GM21390 (cell line): ENCODE measurements around the gene BLOC1S1.

ENCODE experiments used
- ATAC-seq: cut with Tn5 transposase; IDR thresholded peaks from one replicate; pipeline ENCODE4 v1.9.1; 2021; ENCODE audit not compliant: unreplicated experiment

The BLOC1S1 gene

GRCh38 chr12:55694188-55694515, 21.7 kb upstream of the BLOC1S1 start:
- no peak for ATAC-seq

DNA sequence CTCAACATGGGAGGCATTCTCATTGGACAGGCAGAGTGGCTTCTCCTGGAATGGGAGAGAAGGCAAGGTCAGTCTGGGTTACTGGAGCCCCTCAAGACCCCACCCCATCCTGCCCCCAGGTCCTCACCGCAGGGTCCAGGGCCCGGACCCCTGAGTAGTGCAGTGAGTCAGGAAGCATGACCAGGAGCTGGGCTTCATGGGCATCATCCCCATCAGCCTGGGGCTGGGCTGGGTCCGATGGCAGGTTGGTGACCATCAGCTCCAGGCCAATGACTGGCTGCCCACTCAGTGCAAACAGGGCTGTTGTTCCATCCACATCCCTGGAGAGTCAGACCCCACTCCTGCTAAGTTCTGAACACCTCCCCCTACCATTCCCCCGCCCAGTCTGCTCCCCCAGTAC, 21.2 kb upstream of the BLOC1S1 start:
- ATAC-seq, result no peak

- ATAC-seq, result no peak
Observed at GRCh38 chr12:55695349-55695748, 20.5 kb upstream of the BLOC1S1 start.

GRCh38 chr12:55696141-55696540, 19.7 kb upstream of the BLOC1S1 start:
- no peak for ATAC-seq

GRCh38 chr12:55696796-55697462, 18.9 kb upstream of the BLOC1S1 start:
- no peak for ATAC-seq

- ATAC-seq, result no peak
Observed at GRCh38 chr12:55697686-55698085, 18.2 kb upstream of the BLOC1S1 start.

DNA sequence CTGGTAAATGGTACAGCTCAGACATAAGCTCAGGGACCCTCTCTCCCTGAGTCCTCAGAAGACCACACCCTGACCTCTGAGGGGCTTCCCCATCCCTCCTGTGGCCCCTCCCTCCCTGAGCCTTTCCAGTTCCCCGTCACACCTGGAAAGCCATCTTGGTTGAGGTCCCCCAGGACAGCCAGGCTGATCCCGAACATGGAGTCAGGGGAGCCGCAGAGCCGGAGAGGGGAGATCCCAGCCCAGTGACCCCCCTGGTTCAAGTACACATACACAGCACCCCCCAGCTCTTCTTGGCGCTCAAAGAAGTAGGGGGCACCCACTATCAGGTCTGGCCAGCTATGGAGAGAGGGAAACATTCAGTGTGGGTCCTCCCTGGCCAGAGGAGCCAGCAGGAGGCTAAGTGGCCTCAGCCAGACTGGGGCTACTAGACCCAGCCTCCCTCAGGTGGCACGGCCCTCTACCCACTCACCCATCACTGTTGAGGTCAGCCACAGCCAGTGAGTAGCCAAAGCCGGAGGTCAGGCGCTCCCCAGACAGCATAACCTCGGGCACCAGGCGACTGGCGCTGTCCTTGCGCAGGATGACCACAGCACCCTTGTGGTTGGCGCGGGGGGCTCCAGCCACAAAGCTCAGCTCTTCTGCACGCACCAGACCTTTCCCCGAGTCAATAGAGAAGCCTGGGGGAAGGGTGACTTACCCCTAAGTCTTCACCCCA, 17.4 kb upstream of the BLOC1S1 start:
- no peak for ATAC-seq

- no peak for ATAC-seq
Observed at GRCh38 chr12:55698965-55699364, 16.9 kb upstream of the BLOC1S1 start.

DNA sequence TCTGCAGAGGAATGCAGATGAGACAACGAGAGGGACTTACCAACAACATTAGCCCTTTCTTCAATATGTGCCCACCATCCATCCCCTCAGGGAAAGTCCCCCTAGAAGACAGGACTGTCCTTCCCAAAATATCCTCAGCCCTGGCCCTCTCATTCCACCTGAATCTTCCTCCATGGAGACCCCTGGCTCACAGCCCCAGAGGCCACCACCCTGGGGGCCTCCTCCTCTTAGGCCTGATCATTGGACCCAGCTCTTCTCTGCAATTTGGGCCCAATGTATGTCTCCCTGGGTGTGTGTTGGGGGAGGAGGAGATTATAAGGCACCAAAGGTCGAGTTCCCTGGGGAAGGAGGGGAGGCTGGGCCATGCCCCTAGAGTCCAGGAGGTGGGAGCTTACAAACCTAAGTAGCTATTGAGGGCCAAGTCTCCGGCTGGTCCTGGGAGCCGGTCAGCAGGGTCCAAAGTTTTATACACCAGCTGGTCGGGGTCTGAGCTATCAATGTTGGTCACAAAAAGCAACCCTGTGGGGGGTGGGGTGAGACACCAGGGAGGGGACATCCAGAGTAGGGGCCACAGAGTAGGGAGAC, 16.3 kb upstream of the BLOC1S1 start:
- ATAC-seq, result no peak

DNA sequence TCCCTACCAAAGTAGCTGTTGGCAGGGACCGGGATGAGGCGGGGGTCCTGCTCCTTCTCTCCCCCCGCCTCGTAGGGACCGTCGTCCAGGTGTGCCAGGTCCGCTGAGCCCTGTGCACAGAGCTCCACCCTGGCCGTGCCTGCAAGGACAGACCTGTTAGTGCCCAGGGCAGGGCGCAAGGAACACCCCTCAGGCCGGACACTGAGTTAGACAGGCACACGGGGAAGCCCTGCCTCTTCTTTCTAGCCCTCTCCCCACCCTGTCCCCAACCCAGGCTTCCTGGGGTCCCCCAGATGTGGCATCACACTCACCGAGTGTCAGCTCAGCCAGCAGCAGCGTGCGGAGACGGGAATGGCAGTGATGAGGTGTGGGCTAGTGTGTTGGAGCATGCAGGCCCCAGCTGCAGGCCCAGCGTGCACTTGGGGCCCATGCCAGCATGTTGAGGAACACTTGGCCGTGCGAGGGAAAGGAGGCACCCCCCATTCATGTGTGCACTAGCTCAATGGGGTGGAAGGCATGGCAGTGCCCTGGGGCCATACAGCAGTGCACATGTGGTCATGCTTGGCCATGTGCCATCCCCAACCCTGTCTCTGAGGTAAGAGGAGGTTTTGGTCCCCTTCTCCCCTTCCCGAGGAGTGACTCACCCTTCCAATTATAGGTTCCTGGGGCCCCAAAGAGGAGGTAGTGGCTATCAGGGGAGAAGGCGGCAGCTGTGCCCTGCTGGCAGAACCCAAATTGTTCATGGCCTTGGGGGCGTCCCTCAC, 15.4 kb upstream of the BLOC1S1 start:
- no peak for ATAC-seq

- ATAC-seq, result no peak
Observed at GRCh38 chr12:55702861-55703260, 13.0 kb upstream of the BLOC1S1 start.

- ATAC-seq, result no peak
Observed at GRCh38 chr12:55703288-55703687, 12.6 kb upstream of the BLOC1S1 start.

DNA sequence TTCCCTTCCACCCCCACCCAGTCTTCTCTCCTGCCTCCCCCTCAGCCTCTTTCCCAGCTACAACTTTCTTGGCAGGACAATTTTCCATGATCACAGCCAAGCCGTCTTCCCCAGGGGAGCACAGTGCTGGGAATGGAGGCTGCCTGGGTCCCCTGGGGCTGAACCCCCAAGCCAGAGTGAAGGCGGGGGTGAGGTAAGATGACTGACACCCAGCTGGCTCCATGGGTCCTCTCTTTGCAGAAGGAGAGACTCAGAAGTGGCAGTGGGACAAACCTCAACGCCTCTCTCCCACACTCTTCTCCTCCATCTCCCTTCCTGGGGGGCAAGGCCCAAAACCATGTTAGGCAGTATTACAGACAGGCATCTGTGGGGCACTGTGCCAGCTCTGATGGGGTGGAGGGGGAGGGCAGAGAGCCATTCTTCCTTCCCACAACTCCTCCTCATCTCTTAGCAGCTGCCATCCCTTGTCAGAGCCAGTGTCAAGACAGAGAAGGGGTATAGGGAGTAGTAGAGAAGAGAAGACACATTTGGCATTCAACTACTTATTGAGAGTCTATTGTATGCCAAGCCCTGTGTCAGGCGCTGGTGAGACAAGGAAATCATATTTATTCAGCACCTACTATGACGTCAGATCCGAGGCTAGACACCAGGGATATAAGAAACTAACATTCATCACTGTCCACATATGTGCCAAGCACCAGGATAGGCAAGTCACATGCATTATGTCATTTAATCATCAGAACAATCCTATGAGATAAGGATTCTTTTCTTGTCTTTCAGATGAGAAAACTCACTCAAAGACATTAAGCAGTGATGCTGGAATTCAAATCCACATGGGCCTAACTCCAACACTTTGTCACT, 11.7 kb upstream of the BLOC1S1 start:
- ATAC-seq, result no peak

DNA sequence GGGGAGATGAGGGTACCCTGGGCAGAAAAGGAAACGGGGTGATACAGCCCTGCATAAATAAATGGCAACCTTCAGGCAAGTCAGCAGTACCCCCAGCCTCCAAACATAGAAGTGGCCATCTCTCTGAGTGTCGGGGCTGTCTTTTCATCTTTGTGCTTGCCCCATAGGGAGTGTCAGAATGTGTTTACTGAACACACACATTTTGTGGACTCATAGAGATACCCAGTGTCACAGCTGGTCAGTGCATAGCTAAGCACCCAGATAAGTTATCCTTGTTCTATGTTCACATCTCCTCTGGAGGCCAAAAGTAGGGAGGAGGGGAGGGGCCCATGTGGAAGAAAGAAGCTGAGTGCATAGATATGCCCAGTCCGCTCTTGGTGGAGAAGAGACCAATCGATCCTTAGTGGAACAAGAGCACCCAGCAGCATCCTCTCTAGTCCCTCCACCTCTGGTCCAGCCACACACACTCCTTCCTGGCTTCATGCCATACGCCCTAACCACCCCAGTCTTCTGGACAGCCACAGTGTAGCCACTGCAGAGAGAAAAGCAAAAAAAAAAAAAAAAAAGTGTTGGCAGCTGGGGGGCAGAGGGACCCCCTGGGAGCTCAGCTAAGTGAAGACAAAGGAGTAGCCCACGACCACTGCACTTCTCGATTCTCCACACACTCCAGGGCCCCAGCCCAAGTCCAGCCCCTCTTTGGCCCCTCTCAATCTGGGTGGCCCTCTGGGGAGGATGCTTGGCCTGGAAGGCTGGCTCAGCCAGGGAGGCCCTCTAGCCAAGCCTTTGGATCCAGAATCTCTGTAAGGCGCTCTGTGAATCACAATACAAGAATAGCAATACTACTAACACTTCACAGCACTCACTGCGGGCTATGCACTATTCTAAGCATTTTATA, 10.8 kb upstream of the BLOC1S1 start:
- ATAC-seq, result no peak

DNA sequence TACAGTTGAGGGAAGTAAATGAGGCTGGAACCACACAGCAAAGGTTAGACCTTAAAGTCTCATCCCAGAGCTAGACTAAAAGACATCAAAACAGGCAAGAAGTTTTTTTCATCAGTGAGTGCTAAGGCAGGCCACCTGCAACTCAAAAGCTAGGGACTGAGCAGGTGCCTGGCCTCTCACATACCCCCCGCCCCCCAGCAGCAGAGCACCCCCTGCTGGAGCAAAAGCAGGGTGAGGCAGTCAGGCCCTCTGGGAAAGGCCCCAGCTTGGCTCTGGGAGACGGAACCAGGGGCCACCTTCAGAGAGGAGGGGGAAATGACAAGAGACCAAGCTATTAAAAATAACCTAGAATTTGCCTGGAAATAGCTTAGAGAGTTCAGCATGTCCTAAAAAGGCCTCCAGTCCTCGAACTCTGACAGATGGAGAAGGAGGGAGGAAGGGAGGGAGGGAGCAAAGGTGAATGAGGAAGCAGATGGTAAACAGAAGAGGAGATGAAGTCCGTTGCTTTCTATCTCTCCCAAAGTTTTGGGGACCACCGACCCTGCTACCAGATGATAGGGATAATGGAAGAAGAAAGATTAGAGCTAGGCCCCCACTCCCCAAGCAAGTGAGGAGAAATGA, 10.0 kb upstream of the BLOC1S1 start:
- no peak for ATAC-seq

DNA sequence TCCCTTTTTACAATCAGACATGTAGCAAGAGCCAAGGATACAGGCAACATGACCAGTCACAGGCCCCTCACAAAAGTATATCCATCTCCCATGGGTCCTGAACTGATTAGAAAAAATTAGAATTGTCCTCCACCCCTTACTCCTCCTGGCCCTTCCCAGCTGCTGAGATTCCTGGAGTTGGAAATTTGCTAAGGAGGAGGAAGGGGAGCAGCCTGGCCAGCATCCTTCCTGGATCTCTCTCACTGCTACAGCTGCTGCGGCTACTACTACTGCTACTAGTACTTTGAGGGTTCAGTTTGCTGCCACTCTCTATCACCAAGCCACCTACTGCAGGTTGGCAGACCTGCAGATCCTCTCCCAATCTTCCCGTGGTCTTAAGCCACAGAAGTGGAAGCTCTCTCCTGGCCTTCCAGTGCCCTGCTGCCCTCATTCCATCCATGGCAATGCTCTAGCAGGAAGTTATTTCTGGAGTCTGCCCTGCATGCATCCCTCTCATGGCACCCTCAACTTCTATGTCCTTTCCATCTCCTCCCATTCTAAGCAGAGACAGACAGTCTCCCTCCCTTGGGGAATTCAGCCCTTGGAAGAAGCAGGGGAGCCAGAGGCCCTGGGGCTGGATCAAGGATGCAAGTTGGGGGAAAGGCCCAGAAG, 9.2 kb upstream of the BLOC1S1 start:
- no peak for ATAC-seq

GRCh38 chr12:55707219-55707671, 8.6 kb upstream of the BLOC1S1 start:
- no peak for ATAC-seq

- ATAC-seq, result no peak
Observed at GRCh38 chr12:55707841-55708694, 7.8 kb upstream of the BLOC1S1 start, which contains the start of gene ITGA7. Gene ITGA7 (minus strand): TSS chr12:55707904. CDS start chr12:55707682, 222 bp downstream.
